ENCODE data around the gene DAB2IP.

Gene DAB2IP

DNA sequence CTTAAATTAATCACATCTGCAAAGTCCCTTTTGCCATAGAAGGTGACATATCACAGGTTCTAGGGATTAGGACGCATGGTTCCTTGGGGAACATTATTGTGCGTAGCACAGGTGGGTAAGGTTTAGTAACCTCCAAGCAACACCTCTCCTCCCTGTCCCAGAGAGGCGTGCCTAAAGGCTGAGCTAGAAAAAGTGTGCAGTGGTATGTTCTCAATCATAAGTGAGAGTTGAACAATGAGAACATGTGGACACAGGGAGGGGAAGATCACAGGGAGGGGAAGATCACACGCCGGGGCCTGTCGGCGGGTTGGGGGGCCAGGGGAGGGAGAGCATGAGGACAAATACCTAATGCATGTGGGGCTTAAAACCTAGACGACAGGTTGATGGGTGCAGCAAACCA lies 14.9 kb downstream of the DAB2IP start:
- DNase-seq = no peak

DNA sequence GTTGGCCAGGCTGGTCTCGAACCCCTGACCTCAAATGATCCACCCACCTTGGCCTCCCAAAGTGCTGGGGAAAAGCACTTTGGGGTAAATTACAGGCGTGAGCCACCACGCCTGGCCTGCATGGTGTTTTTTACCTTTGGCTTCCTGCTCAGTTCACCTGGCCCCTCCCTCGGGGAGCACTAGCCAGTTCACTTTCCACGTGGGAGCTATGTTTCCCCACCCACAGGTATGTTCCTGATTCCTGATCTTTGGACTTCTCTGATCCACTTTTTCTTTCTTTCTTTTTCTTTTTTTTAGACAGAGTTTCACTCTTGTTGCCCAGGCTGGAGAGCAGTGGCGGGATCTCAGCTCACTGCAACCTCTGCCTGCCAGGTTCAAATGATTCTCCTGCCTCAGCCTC lies 15.8 kb downstream of the DAB2IP start:
- no peak for DNase-seq

DNA sequence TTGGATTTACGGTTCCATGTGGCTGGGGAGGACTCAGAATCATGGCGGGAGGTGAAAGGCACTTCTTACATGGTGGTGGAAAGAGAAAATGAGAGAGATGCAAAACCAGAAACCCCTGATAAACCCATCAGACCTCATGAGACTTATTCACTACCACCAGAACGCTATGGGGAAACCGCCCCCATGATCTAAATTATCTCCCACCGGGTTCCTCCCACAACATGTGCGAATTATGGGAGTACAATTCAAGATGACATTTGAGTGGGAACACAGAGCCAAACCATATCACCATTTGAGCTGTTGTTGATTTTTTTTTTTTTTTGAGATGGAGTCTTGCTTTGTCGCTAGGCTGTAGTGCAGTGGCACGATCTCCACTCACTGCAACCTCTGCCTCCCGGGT lies 16.5 kb downstream of the DAB2IP start:
- DNase-seq = no peak

DNA sequence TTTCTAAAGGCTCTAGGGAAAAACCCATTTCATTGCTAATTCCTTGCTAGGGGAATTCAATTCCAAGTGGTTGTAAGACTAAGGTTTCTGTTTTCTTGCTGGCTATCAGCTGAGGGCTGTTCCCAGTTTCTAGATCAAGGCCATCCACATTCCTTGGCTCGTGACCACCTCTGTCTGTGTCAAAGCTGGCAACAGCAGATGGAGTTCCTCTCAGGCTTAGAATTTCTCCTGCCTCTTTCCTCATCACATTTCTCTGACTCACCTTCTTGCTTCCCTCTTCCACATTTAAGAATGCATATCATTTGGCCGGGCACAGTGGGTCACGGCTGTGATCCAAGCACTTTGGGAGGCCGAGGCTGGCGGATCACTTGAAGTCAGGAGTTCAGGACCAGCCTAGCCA lies 19.0 kb downstream of the DAB2IP start:
- DNase-seq = no peak

DNA sequence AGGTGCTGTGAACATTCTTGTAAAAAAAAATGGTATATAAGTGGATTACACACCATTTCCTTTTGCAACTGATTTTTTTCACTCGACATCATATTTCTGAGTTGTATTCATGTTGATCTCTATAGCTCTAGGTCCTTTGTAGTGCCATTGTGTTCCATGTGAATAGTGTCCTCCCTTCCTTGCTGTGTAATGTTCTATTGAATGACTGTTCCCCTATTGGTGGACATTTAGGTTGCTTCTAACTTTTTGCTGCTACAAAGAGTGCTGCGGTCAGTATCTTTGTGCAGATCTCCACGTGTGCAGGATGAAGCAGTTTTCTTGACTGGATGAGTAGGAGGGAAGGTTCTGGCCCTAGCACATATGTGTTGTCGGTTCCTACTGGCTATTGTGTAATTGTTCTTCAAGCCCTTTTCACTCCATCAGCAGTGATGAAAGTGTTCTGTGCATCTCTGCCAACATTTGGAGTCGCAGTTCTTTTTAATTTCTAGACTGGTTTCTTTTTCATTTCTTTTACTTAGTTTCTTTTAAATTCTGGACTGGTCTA lies 20.2 kb downstream of the DAB2IP start:
- DNase-seq = no peak

DNA sequence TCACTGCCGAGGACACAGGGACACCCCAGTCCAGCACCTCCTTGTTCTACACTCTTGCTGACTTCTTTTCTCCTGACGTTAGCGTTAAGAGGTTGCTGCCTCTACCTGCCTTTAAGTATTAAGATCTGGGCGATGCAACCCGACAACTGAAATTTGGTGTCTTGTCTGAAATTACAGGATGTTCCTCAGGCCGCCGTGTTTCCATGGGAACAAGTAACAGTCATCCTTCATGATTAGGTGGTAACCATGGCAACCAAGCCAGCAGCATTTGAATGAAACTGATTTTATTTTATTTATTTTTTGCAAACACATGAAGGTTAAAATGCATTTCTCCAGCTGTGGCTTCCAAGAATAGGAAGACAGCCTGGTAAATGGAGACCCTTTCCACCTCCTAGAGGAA lies 20.8 kb downstream of the DAB2IP start:
- no peak for DNase-seq

DNA sequence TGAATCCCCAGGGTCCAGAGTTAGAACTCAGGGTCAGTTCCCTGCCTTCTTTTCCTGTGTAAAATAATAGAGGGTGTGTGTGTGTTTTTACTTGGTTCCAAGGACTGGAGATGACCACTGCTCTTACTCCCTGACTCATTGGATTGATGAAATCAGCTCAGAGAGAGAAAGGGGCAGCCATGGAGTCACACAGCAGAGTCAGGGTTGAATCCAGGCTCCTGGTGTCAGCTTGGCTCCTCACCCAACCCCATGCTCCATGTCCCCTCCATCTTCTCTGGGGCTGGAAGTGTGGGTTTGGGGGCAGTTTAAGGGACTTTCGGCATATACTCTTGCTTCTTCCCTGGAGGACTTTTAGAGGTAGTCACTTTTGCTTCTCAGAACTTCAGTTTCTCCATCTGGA lies 21.6 kb downstream of the DAB2IP start:
- no peak for DNase-seq

DNA sequence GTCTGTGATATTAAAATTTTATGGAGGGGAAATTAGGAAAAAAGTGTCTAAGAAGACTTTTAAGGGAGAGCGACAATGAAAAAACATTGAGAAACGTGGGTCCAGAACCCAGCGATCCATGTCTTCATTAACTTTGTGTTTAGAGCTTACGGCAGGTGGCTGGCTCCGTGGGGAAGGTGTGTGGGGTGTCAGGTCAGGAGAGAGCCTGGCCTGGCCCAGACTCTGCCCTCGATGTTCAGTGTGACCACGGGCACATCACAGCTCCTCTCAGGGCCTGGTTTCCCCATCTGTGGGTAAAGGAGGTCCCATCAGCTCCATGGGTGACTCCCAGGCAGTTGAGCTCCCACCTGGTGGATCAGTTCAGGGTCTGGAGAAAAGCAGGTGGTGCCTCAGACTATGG lies 22.1 kb downstream of the DAB2IP start:
- DNase-seq = no peak

DNA sequence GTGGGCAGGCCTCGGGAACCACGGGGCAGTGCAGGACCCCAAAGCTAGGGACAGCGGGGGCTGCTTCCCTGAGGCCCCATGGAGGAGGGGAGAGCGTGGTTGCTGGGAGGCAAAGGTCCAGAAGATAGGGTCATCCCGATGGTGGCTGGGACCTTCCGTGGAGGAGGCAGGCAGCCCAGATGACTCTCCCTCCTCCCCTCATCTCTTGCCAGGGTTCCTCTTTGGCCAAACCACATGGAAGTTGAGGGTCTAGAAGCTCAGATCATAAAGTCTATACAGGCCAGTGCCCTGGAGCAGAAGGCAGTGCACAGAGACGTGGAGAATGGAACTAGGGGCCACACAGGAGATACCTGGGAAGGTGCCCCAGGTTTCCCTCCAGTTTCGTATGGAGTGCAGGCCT lies 22.6 kb downstream of the DAB2IP start:
- DNase-seq = no peak

DNA sequence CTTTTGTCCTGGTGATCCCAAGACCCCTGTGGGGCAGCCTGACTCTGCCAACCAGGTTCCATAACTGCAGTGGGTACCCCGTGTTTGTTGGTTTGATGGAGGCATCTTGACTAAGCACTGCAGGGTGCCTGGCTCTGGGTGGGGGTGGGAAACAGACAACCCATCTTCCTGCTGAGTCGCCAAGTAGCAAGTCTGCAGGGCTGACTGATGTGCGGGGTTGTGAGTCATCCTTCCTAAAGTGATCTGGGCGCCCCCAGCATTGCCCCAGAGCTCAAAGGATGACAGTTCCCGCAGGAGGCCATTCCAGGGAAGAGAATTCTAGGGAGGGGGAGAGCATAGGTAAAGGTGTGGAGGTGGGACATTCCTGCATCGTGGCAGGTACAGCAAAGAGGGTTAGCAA lies 23.5 kb downstream of the DAB2IP start:
- no peak for DNase-seq

DNA sequence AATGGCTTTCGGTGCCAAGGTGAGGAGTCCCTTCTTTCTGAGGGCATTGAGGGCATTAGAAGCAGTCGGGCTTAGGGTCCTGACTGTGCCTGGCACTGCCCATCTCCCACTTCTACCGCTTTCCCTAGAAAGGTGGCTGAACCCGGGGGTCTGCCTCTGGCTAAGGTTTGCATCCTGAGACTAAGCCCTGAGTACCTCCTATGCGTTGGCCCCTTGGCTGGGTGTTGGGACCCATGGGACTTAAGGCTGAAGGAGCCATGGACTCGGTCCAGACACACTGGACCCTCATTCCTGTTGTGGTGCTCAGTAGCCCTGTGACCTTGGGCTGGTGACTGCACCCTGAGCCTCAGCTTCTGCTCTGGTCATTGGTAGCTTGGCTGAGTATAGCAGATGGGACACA lies 23.9 kb downstream of the DAB2IP start:
- no peak for DNase-seq

DNA sequence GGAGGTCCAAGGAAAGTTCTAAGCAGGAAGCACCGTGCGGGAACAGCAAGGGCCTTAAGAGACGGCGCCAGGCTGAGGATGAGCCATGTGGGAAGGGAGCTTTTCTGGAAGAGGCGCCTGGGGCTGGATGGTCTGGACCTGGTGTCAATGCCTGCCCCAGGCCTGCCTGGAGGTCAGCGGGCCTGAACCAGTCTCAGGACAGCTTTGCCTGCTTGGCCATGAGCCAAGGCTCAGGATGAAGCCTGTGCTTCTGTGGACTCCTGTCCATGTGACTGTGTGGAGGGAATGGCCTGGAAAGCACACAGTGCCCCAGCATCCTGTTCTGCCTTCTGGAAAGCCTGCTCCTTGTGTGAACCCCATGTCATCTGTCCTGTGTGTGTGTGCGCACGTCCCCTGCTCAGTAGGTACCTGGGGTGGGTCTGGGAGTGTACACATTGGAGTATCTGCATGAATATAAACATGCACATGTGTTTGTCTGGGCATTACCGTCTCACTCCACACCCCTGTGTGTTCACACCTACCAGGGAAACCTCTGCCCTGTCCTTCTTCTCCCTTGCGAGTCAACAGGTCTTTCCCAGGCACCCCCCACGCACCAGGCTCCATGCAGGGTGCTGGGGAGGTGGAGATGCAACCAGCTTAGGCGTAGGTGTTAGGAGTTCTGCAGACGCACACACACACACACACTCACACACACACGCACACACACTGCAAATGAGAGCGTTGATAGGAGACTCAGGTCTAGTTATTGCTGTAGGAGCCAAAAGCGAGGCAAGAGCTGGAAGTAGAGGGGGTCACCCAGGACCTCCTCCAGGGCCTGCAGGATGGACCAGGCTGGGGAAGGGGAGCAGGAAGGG lies 24.8 kb downstream of the DAB2IP start:
- no peak for DNase-seq

DNA sequence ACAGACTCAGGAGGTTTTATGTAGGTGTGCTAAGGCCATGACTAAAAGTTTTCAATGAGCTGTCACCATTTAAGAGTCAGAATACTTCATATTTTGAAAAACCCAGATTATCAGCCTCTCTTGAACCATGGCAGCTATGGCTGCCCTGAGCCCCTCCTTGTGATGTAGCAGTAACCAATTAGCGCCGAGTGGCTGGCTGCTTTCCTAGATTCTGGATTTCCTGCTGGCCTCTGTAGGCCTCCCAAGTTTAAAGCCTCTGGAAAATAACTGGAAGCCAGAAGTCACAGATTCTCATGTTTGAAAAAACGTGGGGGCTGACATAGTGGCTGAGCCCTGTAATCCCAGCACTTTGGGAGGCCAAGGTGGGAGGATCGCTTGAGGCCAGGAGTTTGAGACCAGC lies 25.5 kb downstream of the DAB2IP start:
- no peak for DNase-seq

DNA sequence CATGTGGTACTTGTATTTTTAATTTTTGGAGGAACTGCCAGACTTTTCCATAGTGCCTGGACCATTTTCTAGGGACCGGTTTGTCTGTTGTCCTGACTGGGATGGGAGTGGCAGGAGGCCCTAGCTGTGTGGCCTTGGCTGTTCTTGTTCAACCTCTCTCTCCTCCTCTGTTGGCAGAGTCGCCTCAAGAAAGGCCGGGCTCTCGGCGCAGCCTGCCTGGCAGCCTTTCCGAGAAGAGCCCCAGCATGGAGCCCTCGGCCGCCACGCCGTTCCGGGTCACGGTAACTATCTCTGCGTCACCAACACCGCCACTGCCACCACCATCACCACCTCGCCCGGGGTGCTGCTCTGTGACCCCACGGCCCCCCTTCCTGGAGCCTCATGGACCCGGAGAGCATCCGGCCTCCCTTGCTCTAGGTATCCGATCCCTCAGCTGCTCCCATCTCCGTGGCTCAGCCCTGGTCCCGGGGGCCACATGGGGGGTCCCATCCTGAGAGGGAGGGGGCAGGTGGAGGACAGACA lies 27.1 kb downstream of the DAB2IP start:
- DNase-seq = no peak

DNA sequence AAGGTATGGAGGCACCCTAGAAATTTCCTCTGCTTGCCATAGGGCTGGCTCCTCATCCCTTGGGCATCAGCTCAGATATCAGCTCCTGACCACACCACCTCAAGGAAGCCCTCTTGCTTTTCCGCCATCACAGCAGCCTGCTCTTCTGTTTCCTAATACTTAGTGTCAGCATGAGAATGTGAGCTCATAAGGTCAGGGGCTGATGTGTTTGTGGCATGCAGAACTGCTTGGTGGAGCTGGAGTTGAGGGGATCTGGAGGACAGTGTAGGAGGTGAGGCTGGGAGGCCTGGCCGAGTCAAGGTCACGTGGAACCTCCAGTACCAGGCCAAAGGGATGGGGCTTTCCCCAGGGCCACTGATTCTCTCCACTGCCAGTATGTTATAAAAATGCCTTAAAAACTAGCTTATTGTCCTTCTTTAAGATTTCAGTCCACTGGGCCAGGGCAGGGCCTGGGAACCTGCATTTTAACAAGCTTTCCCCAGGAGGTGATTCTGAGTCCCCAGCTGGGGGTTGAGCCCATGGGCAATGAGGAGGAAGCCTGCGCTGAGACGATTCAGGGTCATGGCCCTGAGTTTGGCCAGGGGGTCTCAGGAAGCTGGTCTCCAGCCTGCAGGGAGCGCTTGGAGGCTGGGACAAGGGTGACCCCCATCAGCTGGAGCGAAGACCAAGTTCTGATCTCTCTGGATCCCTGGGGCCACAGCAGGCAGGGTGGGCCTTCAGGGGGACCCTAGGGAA lies 28.6 kb downstream of the DAB2IP start:
- no peak for DNase-seq

DNA sequence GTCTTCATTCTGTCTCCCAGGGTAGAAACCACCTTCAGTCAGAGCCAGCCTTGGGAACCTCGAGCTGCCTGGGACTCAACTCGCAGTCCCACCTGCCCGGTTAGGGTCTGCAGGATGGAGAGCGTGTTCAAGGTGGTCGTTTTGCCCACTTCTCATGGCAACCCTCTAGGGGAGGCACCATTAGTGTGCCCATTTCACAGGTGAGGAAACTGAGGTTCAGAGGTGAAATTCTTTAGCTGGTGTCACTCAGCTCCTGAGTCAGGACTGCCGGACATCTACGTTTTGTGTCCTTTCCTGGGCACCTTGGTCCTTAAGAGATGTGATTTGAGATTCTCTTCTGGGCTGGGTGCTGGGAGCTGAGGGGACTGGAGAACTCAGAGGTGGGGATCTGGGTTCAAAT lies 30.0 kb downstream of the DAB2IP start:
- no peak for DNase-seq

DNA sequence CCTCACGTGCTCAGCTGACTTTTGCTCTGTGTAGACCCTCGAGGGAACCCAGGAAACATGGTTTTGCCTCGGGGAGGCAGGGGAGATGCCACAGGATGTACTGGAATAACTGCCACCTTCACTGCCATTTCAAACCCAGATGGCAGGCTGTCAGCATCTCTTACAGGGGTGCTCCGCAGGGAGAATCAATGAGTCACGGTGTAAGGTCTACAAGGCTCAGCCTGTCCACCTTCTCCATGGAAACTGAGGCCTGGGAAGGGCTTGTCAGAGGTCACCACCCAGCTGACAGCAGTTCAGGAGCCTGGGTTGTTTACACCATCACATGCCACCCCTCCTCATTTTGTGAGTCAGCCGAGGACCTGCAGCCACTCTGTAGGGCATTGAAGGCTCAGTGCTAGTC lies 30.8 kb downstream of the DAB2IP start:
- DNase-seq = no peak

DNA sequence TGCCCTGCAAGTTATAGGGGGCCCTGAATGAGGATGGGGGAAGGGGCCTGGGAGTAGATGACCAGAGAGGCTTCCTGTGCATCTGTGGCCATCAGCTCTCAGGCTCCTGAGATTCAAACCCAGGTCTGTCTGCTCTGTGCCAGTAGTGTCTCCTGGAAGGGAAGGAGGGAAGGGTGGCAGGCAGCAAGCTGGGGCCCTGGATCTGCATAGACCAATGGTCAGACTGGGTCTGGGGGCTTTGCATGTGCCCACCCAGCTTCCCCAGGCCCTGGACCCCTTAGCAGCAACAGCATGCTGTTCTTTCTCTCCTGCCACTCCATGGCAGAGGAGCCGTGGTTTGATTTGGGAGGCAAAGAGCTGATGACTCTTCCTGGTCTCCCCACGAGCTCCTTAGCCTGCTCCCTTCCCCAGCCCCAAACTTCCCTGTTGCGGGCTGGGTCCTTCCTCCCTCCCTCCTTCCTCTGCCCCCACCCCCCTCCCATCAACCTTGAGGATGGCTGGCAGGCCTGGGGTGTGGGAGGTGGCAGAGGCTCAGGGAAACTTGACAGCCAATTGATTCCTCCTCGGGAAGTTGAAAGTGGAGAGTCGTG lies 31.6 kb downstream of the DAB2IP start:
- DNase-seq = no peak

DNA sequence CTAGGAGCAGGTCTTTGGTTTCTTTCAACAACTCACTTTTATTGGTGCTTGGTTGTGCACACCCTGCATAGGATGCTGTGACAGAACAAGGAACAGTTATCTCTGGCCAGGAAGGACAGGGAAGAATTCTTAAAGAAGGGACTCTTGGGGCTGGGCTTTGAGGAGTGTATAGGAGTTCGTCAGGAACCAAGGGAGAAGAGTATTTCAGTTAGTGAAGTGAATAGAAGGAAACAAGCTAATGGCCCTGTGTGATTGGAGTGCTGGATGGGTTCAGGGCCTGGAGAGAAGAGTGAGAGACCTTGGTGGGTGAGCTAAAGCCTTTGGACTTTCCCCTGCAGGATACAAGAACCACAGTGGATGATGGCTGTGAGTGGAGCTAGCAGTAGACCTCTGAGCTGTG lies 32.2 kb downstream of the DAB2IP start:
- DNase-seq = no peak

DNA sequence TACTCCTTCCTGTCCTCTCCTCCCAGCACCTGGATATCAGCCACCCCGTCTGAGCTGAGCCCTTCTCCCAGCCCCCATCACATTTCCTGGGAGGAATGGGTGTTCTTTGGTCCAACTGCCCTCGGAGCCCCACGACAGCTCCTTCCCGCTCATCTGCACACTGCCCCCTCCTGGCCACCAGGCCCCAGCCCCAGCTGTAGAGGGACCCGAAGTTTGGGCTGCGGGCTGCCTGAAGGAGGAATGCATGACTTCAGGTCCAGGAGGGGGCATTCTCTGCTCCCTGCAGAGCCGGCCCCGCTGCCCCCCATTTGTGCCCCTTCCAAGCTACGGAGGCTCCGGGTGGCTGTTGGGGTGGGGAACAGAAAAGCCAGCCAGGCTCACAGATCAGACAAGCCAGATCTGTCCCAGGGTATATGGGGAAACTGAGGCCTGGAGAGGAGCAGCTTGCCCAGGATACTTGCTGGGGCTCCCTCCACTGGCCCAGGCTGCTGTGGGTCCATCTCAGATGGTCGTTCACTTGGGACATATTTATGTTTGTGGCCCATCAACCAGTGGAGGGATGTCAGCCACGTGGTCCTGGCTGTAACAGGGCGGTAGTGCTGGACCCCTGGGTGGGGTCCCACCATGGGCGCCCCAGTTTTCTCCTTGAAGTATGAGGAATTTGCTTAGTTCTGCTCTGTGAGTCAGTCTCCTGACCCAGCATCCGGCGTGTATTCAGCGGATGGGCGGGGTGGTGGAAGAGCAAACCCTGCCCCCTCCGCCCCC lies 33.1 kb downstream of the DAB2IP start:
- no peak for DNase-seq

DNA sequence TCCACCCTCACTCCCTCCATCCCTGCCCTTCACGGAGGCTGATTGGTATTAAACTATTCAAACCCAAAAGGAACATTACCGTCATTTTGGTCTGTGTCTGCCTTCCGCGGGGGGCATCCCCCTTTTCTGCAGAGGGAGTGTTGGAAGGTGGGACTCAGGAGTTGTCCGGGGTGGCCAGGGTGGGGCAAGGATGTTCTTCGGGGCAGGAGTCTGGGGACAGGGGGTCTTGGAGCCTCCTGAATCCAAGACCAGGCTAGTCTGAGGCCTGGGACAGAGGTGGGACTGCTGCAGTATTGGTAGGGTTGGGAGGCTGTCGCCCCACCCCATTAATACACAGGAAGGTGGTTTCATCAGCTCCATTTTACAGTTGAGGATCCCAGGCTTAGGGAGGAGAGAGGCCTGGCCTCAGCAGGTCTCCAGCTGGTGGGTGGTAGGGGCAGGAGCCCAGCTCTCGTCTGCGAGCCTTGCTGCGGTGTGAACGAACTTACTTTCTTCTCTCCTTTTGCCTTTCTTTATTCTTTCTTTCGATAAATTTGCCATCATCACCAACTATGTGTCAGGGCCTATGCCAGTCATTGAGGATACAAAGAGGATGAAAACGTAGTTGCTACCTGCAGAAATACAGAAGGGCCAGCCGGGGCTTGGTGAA lies 33.8 kb downstream of the DAB2IP start:
- no peak for DNase-seq

DNA sequence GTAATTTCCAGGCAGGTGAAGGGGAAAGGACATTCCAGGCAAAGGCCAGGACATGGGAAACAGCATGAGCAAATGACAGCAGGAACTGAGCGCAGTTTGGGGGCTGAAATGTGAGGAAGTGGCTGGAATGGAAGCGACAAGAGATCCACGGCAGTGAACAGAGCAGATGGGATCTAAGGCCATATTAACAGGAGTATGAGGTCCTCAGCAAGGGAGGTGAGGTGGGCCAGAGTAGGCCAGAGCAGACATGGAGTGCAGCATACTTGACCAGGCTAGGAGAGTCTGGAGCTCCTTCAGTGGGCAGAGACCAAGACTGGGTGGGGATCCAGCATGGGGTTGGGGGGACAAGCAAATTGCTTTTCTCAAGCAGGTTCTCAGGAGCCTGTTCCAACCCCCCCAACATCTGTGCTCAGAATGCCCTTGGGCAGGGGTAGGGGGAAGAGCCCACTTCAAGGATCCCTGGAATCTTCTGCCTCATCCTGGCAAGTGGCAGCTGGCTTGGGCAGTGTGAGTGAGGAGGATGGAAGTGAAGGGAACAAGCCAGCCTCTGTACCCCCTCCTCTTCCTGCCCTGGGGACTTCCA lies 34.5 kb downstream of the DAB2IP start:
- DNase-seq = no peak
